Dermis microvascular lymphatic vessel endothelial cell (primary cell): ENCODE measurements around the gene GPR142. TPM values are rescaled to one million over a fixed set of nuclear protein-coding genes. Genes with fewer than 3 reads are reported as not detected.

ENCODE experiments used
- DNase-seq, 2 donors: peaks; one replicate each; pipeline versions ENCODE4 v3.0.0 to v3.0.0-alpha.2; 2010; ENCODE audit warnings: low read depth in 2 of 2
- total RNA-seq: library from RNA; depleted of rRNA; stranded (reverse); fragments of >200 nt; gene quantifications from 2 replicates; pipeline ENCODE4 v1.2.1, GENCODE V29; 2014

The GPR142 gene, protein sequence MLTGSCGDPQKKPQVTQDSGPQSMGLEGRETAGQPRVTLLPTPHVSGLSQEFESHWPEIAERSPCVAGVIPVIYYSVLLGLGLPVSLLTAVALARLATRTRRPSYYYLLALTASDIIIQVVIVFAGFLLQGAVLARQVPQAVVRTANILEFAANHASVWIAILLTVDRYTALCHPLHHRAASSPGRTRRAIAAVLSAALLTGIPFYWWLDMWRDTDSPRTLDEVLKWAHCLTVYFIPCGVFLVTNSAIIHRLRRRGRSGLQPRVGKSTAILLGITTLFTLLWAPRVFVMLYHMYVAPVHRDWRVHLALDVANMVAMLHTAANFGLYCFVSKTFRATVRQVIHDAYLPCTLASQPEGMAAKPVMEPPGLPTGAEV
- total RNA-seq: 0.13 TPM in 1 of 2 replicates, not detected in the other

DNA sequence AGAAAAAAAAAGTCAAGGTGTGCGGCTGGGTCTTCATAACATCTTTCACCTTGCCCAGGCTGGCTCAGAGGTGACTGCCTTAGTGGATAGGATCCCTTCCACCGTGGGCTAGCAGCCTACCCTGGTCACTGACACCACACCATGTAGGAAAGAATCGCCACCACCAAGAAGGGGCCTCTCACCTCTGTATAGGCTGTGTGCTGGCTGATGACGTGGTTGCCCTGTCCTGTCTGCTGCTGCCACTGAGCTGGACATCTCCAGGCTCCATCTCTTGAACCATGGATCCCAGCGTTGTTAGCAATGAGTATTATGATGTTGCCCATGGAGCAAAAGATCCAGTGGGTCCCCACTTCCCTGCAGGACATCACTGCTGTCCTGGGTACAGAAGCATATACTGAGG is at the start of gene GPR142:
Gene GPR142, plus strand, starts transcription at position 301 of the 400 bp plus-strand sequence. CDS start 2,035 bp downstream, outside the sequence.
- no peak for DNase-seq

DNA sequence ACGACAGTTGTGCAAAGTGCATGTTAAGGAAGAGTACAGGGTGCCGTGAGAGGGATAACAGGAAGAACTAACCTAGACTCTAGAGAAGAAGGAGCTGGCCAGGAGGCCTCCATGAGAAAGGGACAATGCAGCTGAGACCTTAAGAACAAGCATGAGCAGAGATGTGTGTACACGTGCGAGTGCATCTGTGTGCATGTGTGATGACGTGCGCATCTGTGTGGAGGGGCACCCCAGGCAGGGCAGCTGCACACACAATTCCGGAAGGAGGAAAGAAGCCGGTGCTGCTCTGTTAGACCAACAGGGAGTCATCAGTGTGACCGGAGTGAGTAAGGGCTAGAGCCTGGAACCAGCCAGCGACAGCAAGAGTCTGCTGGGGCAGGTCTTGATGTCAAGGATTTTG is 48.9 kb upstream of the GPR142 start:
- DNase-seq: no peak

DNA sequence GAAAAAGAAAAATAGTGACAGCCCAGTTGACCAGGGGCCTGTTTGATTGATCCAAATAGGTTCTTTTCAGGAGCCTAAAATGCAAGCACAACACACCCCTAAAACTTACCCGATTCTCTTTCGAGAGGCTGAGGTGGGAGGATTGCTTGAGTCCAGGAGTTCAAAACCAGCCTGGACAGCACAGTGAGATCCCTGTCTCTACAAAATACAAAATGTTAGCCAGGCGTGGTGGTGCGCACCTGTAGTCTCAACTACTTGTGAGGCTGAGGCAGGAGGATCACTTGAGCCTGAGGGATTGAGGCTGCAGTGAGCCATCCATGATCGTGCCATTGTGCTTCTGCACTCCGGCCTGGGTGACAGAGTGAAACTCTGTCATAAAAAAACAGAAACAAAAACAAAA is 42.8 kb upstream of the GPR142 start:
- DNase-seq: no peak

DNA sequence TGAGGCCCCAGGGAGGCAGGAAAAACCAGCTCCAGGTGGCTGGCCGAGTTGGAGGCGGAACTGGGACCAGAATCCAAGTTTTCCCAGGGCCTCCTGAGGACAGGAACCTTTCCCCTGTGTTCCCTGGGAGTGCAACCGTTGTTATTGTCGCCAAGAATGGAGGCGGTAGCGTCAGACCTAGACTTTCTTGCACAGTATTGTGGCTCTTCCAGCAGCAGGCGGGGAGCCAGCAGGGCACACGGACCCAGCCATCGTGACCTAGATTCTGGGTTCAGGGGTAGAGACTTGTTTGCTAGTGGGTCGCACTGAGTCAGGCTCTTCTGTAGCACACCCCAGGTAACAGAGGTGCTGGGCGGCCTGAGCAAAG is 41.9 kb upstream of the GPR142 start:
- no peak for DNase-seq

DNA sequence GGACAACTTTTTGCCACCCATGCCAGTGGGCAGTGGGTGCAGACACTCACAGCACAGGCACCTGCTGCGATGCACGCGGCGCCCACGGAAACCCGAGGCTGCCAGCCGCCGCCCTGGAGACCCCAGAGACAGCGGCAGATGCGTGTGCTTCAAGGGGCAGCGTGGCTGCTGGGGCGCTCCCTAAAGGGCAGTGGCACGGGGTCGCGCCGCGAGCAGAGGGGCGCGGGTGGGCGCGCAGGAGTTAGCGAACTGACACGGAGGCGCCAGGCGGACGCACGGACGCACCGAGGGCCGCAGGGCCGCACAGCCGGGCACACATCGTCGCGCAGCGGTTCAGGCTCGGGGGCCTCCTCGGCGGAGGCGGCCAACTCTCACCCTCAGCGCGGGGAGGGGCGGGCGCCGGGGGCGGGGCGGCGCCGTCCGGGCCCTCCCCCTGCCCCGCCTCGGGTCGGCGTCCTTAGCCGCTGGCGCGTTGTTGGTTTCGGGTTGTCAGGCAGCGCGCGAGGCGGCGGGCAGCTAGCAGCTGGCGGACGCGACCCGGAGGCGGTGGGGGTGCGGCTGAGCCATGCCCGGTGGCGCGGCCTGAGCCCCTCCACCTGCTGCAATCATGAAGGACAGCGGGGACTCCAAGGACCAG is 41.4 kb upstream of the GPR142 start, which contains the start of gene KIF19:
Gene KIF19, plus strand, starts transcription at position 484 of the 637 bp plus-strand sequence. Its CDS starts 124 bp downstream, at position 608.
- DNase-seq: peak in 1 of 2 donors; percentile 32

DNA sequence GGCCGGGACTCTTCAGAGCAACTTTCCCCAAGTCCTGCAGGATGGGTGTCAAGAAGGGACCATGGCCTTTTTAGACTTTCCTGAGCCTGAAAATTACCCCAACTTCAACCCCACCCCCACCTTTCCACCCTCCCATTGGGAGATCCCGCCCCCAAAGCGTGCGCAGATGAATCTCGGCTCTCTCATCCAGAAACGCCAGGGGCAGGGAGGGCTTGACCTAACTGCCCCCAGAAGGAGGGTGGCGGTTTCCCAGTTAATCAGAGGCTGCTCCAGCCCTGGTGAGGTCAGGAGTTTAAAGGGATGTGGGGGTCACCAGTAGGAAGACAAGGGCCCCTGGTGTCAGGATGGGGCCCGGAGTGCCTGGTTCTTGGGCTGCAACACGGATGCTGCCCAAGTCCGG is 40.8 kb upstream of the GPR142 start:
- no peak for DNase-seq

DNA sequence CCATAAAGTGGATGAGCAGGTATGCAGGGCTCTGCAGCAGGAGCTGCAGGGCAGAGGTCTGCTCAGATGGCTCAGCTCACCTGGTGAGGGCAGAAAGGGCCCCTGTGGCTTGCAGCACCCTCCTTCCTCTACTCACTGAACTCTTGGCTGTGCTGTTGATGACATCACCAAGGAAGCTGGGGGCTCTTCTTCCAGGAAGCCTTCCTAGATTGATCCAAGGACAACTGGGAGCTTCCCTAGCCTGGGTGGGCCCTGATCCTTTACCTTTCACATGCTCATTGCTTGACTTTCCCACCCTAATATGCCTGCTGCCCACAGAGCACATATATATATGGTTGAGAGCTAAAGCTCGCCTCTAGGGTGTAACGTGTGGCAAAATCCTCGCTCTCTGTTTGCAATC is 38.8 kb upstream of the GPR142 start:
- no peak for DNase-seq

DNA sequence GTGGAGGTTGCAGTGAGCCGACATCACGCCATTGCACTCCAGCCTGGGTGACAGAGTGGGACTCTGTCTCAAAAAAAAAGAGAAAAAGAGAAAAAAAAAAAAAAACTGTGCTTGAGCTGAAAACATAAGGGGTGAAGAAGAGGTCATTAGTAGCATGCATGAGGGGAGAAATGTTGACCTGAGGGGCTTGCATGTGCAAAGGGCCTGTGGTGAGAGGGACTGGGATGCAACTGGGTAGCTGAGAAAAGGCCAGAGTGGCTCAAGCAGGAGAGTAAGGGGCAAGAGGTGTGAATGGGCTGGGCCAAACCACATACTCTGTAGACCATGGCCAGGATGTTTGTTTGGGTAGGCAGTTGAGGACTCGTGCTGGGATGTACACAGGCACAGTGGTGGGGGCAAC is 37.9 kb upstream of the GPR142 start:
- DNase-seq: no peak

DNA sequence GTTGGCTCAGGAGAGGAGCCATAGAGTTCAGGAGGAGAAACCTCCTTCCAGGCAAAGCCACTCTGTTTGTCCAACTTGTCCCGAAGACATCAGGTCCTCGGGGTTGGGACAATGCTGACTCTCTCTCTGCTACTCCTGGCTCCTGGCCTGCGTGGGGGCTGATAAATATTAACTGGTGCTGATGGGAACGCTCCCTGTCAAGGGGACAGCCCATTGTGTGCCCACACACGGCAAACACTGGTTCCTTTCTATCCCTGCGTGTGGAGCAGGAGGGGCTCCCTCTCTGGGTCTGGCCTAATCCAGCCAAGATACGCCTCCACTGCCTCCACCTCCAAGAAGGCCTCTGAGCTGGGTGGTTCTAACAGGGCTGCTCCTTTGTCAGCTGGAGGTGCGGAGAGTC is 36.9 kb upstream of the GPR142 start:
- no peak for DNase-seq

DNA sequence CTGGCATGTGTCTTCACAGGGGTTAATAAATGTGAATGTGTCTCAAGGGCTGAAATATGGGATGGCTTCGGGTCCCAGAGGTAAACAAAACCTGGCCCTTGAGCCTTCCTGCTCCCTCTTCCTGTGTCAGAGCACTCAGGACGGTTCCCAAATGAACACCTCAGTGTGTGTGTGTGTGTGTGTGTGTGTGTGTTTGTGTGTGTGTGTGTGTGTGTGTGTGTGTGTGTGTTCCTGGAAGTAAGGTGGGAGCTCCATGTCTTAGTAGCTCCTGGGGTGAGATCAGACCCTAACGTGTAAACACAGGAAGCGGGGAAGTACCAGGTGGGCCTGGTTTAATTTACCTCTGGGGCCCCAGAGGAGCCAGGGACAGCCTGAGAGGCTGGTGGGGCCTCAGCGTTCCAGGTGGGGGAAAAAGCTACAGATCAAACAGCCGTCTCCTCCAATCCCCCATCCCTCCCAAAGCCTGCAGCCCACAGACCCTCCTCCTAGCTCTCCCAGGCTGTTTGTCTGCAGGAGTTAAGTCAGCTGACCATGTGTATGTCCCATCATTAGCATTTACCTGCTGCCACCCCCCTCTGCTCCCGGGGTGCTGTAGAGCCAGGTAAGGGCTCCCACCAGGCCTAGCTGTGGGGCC is 35.2 kb upstream of the GPR142 start:
- DNase-seq: no peak

DNA sequence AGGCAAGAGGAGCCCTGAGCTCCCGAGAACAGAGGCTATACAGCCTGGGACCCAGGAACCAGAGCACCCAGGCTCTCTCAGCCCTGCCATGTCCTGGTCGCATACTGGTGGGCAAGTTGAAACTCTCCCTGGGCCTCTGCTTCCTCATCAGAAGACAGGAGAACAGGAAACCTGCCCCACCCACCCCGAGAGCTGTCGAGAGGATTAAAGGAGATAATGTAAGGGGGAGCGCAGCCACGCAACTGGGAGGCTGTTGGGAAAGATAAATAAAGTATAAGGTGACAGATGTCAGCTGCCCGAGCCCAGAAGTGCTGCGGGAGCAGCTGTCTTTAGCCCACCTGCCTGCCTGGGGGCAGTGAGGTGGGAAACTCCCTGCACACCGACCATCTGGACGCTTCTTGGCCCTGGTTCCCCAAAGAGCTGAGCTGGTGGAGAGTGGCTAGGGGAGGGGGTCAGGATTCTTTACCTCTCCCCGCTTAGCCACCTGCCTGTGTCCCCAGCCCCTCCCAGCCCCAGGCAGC is 34.5 kb upstream of the GPR142 start:
- no peak for DNase-seq

DNA sequence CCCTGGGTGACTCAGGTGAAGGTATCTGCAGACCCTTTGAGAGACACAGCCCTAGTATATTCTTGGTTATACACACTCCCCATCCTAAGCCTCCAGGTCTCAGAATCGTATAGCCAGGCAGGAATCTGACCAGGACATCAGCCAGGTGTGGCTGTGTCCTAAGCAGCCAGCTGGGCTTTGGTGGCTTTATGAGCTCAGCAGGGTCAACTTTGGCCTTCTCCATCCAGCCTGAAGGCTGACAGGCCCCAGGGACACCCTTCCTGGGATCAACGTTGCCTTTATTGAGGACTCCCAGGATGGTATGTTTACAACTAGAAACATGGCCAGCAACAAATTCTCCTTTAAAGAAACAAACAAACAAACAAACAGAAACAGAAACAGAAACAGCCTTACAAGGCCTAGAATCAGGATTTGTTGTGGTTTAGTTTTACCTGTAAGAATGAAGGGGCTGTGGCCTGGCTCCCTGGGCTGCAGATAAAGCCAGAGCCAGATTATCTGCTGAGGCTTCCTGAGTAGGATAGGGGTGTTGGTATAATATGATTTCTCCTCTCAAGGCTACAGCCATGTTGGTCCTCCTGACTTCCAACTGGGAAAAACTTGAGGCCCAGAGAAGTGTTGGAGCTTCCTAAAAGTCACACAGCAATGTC is 32.8 kb upstream of the GPR142 start:
- no peak for DNase-seq

DNA sequence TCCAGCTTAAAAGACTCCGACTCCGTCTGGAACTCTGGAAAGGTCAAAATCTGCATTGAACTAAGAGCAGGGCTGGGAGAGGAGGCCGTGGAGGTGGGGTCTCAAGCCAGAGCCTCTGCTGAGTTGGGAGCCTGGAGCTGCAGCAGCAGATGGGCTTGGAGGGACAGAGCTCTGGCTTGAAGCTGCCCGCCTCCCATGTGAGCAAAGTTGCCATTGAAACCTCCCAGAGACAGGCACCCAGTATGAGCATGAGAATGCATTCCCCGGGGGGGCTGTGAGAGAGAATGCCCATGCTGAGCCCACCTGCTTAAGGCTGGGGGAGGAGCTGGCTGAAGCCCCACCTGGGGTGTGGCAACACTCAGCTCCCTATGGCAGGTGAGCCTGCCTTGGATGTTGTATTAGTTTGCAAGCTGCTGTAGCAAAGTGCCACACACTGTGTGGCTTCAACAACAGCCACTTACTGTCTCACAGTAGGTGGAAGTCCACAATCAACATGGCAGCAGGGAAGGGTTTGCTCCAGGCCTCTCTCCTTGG is 31.7 kb upstream of the GPR142 start:
- no peak for DNase-seq

DNA sequence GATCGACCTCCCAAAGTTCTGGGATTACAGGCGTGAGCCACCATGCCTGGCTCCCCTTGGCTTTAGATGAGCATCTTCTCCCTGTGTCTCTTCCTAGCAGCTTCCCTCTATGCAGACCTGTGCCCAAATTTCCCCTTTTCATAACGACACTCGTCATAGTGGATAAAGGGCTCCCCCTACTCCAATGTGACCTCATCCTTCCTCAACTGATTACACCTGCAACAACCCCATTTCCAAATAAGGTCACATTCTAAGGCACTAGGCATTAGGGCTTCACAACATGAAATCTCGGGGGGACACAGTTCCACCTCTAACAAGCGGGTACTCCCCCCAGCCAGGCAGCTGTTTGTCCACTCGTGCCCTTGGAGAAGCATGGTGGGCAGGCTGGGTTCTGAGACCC is 31.0 kb upstream of the GPR142 start:
- no peak for DNase-seq

DNA sequence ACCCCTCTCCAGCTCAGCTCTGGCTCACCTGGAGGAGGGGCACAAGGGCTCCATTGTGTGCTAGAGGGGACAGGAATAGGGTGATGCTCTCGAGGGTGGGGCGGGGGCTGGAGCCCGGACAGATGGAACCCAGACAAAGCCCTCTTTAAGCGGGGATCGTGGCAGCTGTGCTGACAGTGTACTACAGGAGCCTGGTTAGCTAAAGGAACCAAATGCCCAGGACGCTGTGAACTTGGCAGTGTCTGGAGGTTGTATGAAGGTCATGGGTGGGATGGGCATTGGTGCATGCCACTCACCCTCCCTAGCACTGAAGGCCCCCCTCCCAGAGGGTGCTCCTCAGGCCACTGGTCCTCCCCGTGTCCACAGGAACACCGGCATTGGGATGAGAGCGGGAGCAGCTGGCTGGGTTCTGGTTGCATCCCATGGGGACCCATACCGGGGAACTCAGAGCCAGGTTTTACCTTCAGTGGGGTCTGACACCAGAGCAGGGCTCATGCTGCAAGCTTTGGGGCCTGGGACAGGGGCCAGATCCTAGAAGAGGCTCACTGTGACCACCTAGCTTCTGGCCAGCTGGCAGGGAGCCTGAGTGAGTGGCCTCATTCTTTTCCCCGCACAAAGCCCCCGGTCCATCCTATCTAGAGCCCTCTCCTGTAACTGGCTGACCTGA is 29.3 kb upstream of the GPR142 start:
- no peak for DNase-seq

DNA sequence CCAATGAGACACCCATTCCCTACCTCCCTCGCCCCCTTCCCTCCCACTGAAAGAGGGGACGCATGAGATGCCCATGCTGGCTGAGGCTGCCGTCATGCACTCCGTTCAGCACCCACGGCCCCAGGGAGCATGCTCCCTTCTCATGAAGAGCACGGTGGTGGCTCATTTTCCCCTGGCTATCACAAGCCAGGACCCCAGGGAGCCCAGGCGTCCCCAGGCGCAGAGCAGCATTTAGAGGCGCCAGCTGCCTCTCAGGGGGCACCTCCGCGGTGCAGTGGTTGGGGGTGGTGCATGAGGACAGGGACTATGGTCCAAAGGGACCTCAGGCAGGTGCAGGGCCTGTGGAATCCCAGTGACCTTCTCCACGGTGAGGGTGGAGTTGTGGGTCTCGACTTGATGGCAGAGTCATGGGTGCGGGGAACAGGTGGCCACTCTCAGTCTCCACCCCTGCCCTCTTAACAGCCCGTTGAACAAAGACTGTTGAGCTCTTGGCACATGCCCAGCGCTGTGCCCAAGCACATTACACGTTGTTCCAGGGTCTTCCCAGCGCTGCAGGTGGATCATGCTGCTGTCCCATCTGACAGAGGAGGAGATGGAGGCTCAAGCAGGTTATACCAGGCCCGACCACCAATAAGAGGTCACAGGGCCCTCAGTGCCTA is 27.6 kb upstream of the GPR142 start:
- DNase-seq: no peak

DNA sequence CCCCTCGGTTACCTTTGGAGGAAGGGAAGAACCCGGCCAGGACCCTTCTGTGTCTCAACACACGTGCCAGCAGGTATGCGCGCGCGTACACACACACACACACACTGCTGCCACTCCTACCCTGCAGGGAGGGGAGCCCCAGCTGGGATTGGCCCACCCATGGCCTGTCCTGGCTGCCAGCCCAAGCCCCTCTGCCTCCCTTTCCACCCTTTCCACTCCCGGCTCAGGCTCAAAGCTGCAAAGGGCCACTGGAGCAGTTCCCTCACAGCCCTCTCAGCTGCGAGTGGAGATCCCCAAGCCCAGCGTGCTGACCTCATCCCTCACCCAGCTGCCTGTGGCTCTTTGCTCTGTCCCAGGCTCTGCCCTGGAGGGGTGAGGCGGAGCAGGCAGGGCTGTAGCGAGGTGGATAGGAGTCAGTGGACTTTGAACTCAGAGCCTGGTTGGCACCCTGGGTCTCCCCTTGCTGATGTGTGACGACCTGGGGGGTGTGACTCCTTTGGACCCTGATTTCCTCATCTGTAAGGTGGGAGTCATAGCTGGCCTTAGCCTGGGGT is 26.8 kb upstream of the GPR142 start:
- no peak for DNase-seq

DNA sequence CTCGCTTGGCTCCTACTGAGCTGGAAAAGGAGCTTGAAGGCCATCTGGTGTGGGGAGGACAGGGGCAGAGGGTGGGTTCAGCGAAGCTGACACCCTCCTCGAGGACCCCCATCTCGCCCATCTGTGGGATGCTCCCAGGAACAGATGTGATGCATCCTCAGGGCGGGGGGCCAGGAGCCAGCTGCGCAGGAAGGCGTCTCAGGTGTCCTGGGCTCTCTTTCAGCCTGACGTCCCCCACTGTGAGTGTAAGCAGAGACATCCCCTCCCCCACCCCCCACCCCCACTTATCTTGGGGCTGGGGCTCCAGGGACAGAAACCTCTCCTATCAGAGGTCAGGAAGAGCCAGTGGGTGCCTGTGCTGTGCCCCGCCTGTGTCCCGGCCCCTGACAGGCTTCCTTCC is 25.1 kb upstream of the GPR142 start:
- no peak for DNase-seq

DNA sequence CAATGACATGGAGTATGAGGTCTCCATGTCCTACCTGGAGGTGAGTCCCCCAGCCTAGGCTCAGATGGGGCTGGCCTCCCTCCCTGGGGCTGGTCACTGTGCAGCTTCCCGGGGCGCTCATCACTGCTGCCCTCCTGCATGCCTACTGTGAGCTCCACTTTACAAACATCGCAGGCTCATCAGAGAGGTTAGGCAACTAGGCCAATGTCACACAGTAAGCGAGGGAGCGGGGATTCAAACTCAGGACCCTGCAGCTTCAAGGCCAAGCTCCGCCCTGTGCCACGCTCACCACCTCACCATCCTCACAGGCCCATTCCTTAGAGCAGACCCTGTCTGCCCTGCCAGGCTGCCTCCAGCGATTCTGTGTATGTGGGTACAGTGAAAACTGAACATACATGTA is 24.2 kb upstream of the GPR142 start:
- DNase-seq: no peak
